ENCODE results near the gene ANKRD62.
"Not testable (repeated sequence)": the region's sequence is repeated elsewhere in the genome, so short reads cannot be mapped to it uniquely, and the experiment has no call there.

The ANKRD62 gene

GRCh38 chr18:12149431-12149830 lies 55.8 kb downstream of the ANKRD62 start:
- no CpG with 5 or more reads among the region's 5 CpGs for WGBS
- H3K27ac ChIP-seq (ENCODE audit: low read depth, low read length); H3K9me3 ChIP-seq (ENCODE audit: insufficient read depth, low read depth, low read length); H3K4me1 ChIP-seq (ENCODE audit: insufficient read depth, low read length); H3K36me3 ChIP-seq (ENCODE audit: insufficient read depth, low read length); H3K27me3 ChIP-seq (ENCODE audit: insufficient read depth, low read length); H3K4me3 ChIP-seq (ENCODE audit: low read length); H3K9ac ChIP-seq (ENCODE audit: low read depth, low read length): not testable (repeated sequence)

GRCh38 chr18:12154361-12154760 lies 60.7 kb downstream of the ANKRD62 start:
- Histone ChIP-seq H3K9ac (ENCODE audit: low read depth, low read length) (no peak overlapping the region), H3K27ac (ENCODE audit: low read depth, low read length) (no peak overlapping the region), H3K4me1 (ENCODE audit: insufficient read depth, low read length) (no peaks in the 10 kb centered on the region), H3K36me3 (ENCODE audit: insufficient read depth, low read length) (no peaks in the 10 kb centered on the region), H3K4me3 (ENCODE audit: low read length) (no peak overlapping the region), H3K9me3 (ENCODE audit: insufficient read depth, low read depth, low read length) (no peaks in the 10 kb centered on the region), H3K27me3 (ENCODE audit: insufficient read depth, low read length) (no peaks in the 10 kb centered on the region)
- WGBS, result 97% methylated on average over 4 of the region's 4 CpGs

DNA sequence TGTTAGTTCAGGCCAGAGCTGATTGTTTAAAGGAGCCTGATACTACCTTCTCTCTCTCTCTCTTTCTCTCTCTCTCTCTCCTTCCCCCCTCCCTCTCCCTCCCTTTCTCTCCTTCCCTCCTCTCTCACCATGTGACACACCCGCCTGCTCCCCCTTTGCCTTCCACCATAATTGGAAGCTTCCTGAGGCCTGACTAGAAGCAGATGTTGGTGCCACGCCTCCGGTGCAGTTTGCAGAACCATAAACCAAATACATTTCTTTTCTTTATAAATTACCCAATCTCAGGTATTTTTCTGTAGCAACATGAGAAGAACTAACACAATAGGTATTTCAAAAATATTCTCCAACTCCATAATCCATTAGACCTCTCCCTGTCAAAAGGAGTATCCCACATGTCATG lies 62.4 kb downstream of the ANKRD62 start:
- Histone ChIP-seq H3K4me3 (ENCODE audit: low read length) (no peak overlapping the region), H3K4me1 (ENCODE audit: insufficient read depth, low read length) (0 out of 2 replicates have a peak, but pooled peaks cover 4% of the 10 kb centered on the region), H3K36me3 (ENCODE audit: insufficient read depth, low read length) (no peaks in the 10 kb centered on the region), H3K27ac (ENCODE audit: low read depth, low read length) (no peak overlapping the region), H3K9me3 (ENCODE audit: insufficient read depth, low read depth, low read length) (no peaks in the 10 kb centered on the region), H3K27me3 (ENCODE audit: insufficient read depth, low read length) (no peaks in the 10 kb centered on the region), H3K9ac (ENCODE audit: low read depth, low read length) (no peak overlapping the region)
- WGBS, result 84% methylated on average over 3 of the region's 3 CpGs

DNA sequence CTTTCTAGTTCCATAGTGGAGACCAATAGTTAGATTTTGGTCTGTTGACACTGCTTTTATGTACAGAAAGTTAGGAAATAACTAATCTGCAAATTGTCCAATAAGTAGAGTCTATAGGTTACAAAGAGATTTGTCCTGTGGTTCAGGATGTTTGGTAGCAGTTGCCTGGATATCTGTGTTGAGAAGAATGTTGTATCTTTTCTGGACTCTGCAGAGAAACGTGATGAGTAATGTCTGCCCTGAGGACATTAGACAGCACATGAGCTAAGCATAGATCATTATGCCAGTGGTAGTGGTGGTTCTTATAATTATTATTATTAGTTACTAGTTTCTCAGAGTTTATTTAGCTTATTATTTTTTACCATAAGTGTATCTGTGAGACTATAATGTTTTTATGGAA lies 65.8 kb downstream of the ANKRD62 start:
- Histone ChIP-seq H3K9me3 (ENCODE audit: insufficient read depth, low read depth, low read length) (no peaks in the 10 kb centered on the region), H3K27me3 (ENCODE audit: insufficient read depth, low read length) (no peaks in the 10 kb centered on the region), H3K4me3 (ENCODE audit: low read length) (no peak overlapping the region), H3K4me1 (ENCODE audit: insufficient read depth, low read length) (0 out of 2 replicates have a peak, but pooled peaks cover 4% of the 10 kb centered on the region), H3K9ac (ENCODE audit: low read depth, low read length) (no peak overlapping the region), H3K27ac (ENCODE audit: low read depth, low read length) (no peak overlapping the region), H3K36me3 (ENCODE audit: insufficient read depth, low read length) (no peaks in the 10 kb centered on the region)
- 87% methylated on average over 1 of the region's 1 CpG for WGBS

GRCh38 chr18:12162786-12163185 lies 69.1 kb downstream of the ANKRD62 start:
- Histone ChIP-seq H3K9ac (ENCODE audit: low read depth, low read length) (no peak overlapping the region), H3K9me3 (ENCODE audit: insufficient read depth, low read depth, low read length) (no peaks in the 10 kb centered on the region), H3K27me3 (ENCODE audit: insufficient read depth, low read length) (no peaks in the 10 kb centered on the region), H3K4me1 (ENCODE audit: insufficient read depth, low read length) (0 out of 2 replicates have a peak, but pooled peaks cover 4% of the 10 kb centered on the region), H3K36me3 (ENCODE audit: insufficient read depth, low read length) (no peaks in the 10 kb centered on the region), H3K27ac (ENCODE audit: low read depth, low read length) (no peak overlapping the region), H3K4me3 (ENCODE audit: low read length) (no peak overlapping the region)

DNA sequence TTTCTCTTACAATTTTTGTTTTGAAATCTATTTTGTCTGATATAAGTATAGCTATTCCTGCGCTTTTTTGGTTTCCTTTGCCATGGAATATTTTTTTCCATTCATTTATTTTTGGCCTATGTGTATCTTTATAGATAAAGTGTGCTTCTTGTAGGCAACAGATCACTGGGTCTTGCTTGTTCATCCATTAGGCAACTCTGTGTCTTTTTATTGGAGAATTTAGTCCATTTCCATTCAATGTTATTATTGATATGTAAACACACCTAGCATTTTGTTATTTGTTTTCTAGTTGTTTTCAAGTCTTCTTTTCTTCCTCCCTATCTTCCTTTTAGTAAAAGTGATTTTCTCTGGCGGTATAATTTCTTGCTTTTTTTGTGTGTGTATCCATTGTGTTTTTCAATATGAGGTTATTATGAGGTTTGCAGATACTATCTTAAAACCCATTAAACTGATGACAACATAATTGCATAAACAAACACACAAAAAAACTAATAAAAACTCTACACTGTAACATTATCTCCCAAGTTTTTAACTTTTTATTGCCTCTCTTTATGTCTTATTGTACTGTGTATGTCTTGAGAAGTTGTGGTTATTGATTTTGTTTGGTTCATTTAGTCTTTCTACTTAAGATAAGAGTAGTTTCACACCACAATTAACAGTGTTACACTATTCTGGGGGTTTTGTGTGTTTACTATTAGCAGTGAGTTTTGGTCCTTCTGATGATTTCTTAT lies 71.6 kb downstream of the ANKRD62 start:
- H3K9me3 ChIP-seq (ENCODE audit: insufficient read depth, low read depth, low read length), result no peaks in the 10 kb centered on the region
- no peak overlapping the region for H3K9ac ChIP-seq (ENCODE audit: low read depth, low read length)
- no peaks in the 10 kb centered on the region for H3K36me3 ChIP-seq (ENCODE audit: insufficient read depth, low read length)
- no peak overlapping the region for H3K27ac ChIP-seq (ENCODE audit: low read depth, low read length)
- no peaks in the 10 kb centered on the region for H3K27me3 ChIP-seq (ENCODE audit: insufficient read depth, low read length)
- H3K4me3 ChIP-seq (ENCODE audit: low read length), result no peak overlapping the region
- WGBS, result no CpG with 5 or more reads among the region's 2 CpGs
- H3K4me1 ChIP-seq (ENCODE audit: insufficient read depth, low read length), result 0 out of 2 replicates have a peak, but pooled peaks cover under 1% of the 10 kb centered on the region

Measured in HUES64 (cell line).